ENCODE data around the gene JARID2. TPM values are rescaled to one million over a fixed set of nuclear protein-coding genes. Genes with fewer than 3 reads are reported as not detected.
A peak's percentile ranks its signal among the peaks of the same experiment; 100 is the strongest.

Gene JARID2
- total RNA-seq, 1 donor from 2014 or later = 43.9 TPM

DNA sequence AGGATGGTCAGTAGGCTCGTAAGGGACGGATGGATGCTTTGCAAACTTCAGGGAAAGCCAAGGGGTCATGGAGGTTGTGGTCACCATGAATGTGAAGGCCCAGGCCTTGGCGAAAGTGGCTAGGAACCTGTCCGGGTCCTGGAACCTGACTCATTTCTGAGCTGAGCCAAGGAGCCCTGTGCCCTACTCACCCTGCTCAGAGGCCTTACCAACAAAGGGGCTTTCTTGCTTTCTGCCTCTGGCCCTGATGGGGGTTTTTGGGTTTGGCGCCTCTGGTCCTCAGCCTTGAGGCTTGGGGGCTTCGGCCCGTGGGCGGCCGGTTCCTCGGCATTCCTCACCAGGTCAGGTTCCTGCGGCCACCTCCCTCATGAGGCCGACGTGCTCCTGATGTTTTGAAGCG, 261.9 kb downstream of the JARID2 start:
- DNase-seq (ENCODE audit: extremely low spot score, unreplicated experiment) = no peak
- no peak for TF ChIP-seq CTCF (conservative IDR thresholded peaks at IDR 0.05)
- no peak overlapping the region for H3K27ac Mint-ChIP-seq
- H3K9me3 Mint-ChIP-seq = no peaks in the 10 kb centered on the region
- no peaks in the 10 kb centered on the region for H3K27me3 Mint-ChIP-seq
- H3K4me3 Mint-ChIP-seq = no peak overlapping the region
- H3K36me3 Mint-ChIP-seq = peaks cover 32% of the 10 kb centered on the region
- H3K4me1 Mint-ChIP-seq (ENCODE audit: unreplicated experiment) = peaks cover 26% of the 10 kb centered on the region

DNA sequence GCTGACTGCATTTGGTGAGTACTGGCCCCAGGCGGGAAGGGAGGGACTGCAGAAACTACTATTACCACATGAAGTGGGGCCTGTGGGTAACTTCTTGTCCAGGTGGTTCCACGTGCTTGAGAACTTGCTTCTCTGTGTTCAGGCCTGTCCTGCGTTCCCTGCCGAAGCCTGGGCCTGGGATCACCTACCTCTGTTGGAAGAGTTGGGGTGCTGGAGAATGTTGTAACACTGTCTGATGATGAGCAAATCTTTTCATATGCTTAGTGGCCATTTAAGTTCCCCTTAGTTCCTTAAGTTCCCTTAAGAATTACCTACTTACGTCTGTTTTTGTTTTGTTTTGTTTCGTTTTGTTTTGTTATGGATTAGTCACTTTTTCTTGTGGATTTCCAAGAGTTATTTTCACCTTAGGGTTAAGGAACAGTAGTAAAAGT, 262.6 kb downstream of the JARID2 start:
- Mint-ChIP-seq H3K4me3 (no peak overlapping the region), H3K27ac (no peak overlapping the region), H3K36me3 (peaks cover 32% of the 10 kb centered on the region), H3K9me3 (no peaks in the 10 kb centered on the region), H3K4me1 (ENCODE audit: unreplicated experiment) (peaks cover 25% of the 10 kb centered on the region), H3K27me3 (no peaks in the 10 kb centered on the region)
- no peak for DNase-seq (ENCODE audit: extremely low spot score, unreplicated experiment)
- TF ChIP-seq CTCF (conservative IDR thresholded peaks at IDR 0.05) = no peak

- H3K27ac Mint-ChIP-seq = no peak overlapping the region
- no peaks in the 10 kb centered on the region for H3K27me3 Mint-ChIP-seq
- H3K4me3 Mint-ChIP-seq = no peak overlapping the region
- no peak for DNase-seq (ENCODE audit: extremely low spot score, unreplicated experiment)
- TF ChIP-seq CTCF (conservative IDR thresholded peaks at IDR 0.05) = no peak
- peaks cover 32% of the 10 kb centered on the region for H3K36me3 Mint-ChIP-seq
- no peaks in the 10 kb centered on the region for H3K9me3 Mint-ChIP-seq
- H3K4me1 Mint-ChIP-seq (ENCODE audit: unreplicated experiment) = peaks cover 22% of the 10 kb centered on the region
Observed at GRCh38 chr6:15508931-15509330, 263.1 kb downstream of the JARID2 start.

DNA sequence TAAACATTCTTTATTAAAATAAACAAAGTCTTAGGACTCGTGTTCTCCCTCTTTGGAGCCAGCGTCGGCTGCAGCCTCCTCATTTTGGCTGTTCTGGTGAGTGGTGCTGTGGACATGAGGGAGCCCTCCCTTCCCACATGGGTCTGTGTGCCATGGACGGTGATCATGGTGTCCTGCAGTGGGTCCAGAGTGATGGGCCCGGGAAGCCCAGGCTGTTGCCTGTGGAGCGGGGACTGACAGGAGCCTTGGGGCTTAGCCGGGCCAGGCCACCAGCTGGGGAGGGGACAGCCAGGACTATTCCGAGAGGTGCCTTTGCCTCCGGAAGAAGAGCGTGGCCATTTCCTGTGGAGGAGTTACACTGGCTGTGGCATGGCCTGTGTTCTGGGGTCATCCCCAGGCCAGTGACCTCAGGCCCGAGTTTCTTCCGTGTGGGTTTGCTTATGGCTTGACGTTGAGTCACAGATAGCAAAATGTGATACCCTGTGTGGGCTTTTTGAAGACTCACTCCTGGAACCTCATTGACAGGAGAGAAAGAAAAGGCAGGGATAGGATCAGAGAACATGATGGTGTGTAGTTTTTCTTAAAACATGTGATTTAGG, 263.6 kb downstream of the JARID2 start:
- Mint-ChIP-seq H3K36me3 (peaks cover 35% of the 10 kb centered on the region), H3K4me1 (ENCODE audit: unreplicated experiment) (peaks cover 18% of the 10 kb centered on the region), H3K27me3 (no peaks in the 10 kb centered on the region), H3K4me3 (no peak overlapping the region), H3K27ac (peak overlapping the region; percentile 64), H3K9me3 (no peaks in the 10 kb centered on the region)
- TF ChIP-seq CTCF (conservative IDR thresholded peaks at IDR 0.05) = no peak
- DNase-seq (ENCODE audit: extremely low spot score, unreplicated experiment) = no peak

DNA sequence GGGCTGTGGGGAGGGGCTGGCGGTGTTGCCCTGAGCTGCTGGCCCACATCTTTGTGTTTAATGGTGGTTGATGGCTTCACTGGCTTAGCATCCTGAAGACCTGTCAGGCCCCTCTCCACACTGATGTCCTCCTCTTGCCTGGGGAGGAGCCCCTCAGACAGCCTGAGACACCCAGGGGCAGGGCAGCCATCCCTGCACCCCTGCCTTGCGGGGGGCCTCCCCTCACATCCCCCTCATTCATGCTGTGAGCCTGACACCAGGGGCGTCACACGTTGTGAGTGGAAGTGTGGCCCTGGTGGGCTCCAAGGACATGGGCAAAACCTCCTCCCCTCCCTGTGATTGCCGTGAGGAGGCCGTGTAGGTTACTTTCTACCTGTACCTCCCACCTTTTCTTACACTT, 264.3 kb downstream of the JARID2 start:
- Mint-ChIP-seq H3K36me3 (peaks cover 38% of the 10 kb centered on the region), H3K4me1 (ENCODE audit: unreplicated experiment) (peaks cover 11% of the 10 kb centered on the region), H3K4me3 (no peak overlapping the region), H3K27me3 (no peaks in the 10 kb centered on the region), H3K27ac (no peak overlapping the region), H3K9me3 (no peaks in the 10 kb centered on the region)
- TF ChIP-seq CTCF (conservative IDR thresholded peaks at IDR 0.05) = no peak
- DNase-seq (ENCODE audit: extremely low spot score, unreplicated experiment) = no peak
